Tongue (tissue), 2 donors: ENCODE measurements around the gene ZNF202. TPM values are rescaled to one million over a fixed set of nuclear protein-coding genes. Genes with fewer than 3 reads are reported as not detected.
A peak's percentile ranks its signal among the peaks of the same experiment; 100 is the strongest.
"Not testable (repeated sequence)": the region's sequence is repeated elsewhere in the genome, so short reads cannot be mapped to it uniquely, and the experiment has no call there.

Experiments
- DNase-seq: peaks from one replicate; pipeline ENCODE4 v3.0.0-alpha.2; 2015
- total RNA-seq: library from RNA; depleted of rRNA; stranded (reverse); fragments of >200 nt; gene quantifications from one replicate; pipeline ENCODE4 v1.2.3, GENCODE V29; 2014

Gene ZNF202
- 18.2 TPM for total RNA-seq

GRCh38 chr11:123741159-123742030 lies at the start of gene ZNF202:
Gene ZNF202 (minus strand): TSS chr11:123741660. CDS start chr11:123730888, 10,772 bp downstream.
- DNase-seq: peak; percentile 96

- DNase-seq: no peak
These were observed 42.1 kb upstream of the ZNF202 start for GRCh38 chr11:123783536-123783935.

- peak; percentile 70 for DNase-seq
These were observed 37.1 kb upstream of the ZNF202 start for GRCh38 chr11:123778511-123778910.

- no peak for DNase-seq
These were observed 34.5 kb upstream of the ZNF202 start for GRCh38 chr11:123775715-123776549.

- DNase-seq: peak; percentile 49
These were observed 33.8 kb upstream of the ZNF202 start for GRCh38 chr11:123775289-123775688.

- no peak for DNase-seq
These were observed 32.5 kb upstream of the ZNF202 start for GRCh38 chr11:123773959-123774358.

GRCh38 chr11:123773026-123773425 lies 31.6 kb upstream of the ZNF202 start:
- DNase-seq: no peak

GRCh38 chr11:123771664-123772063 lies 30.2 kb upstream of the ZNF202 start:
- DNase-seq: no peak

- no peak for DNase-seq
These were observed 29.3 kb upstream of the ZNF202 start for GRCh38 chr11:123770712-123771111.

- DNase-seq: no peak
These were observed 24.1 kb upstream of the ZNF202 start for GRCh38 chr11:123765601-123766000.

GRCh38 chr11:123762422-123762821 lies 21.0 kb upstream of the ZNF202 start:
- no peak for DNase-seq

- no peak for DNase-seq
These were observed 19.4 kb upstream of the ZNF202 start for GRCh38 chr11:123760894-123761293.

- no peak for DNase-seq
These were observed 16.5 kb upstream of the ZNF202 start for GRCh38 chr11:123757976-123758375.

GRCh38 chr11:123755813-123756212 lies 14.4 kb upstream of the ZNF202 start:
- no peak for DNase-seq

GRCh38 chr11:123755344-123755743 lies 13.9 kb upstream of the ZNF202 start:
- DNase-seq: no peak

- DNase-seq: no peak
These were observed 12.7 kb upstream of the ZNF202 start, which contains the start of gene OR6X1 for GRCh38 chr11:123754101-123754568. Gene OR6X1 (minus strand): TSS chr11:123754518. CDS start chr11:123754518, 0 bp downstream.

- no peak for DNase-seq
These were observed 11.7 kb upstream of the ZNF202 start for GRCh38 chr11:123753110-123753509.

- DNase-seq: no peak
These were observed 10.3 kb upstream of the ZNF202 start for GRCh38 chr11:123751781-123752180.

- DNase-seq: not testable (repeated sequence)
These were observed 6.9 kb upstream of the ZNF202 start for GRCh38 chr11:123748349-123748748.

- no peak for DNase-seq
These were observed 4.4 kb upstream of the ZNF202 start for GRCh38 chr11:123745764-123746451.

- DNase-seq: no peak
These were observed 1.3 kb upstream of the ZNF202 start for GRCh38 chr11:123742724-123743120.

- no peak for DNase-seq
These were observed 717 bp upstream of the ZNF202 start for GRCh38 chr11:123742031-123742723.
